Activated CD4-positive, alpha-beta T cell treated with anti-CD3 and anti-CD28 coated beads, Interleukin-2, amount 50 U/mL, for 1 hour (primary cell): Measurements from ENCODE around the gene STARD9.
"Not testable (repeated sequence)": the region's sequence is repeated elsewhere in the genome, so short reads cannot be mapped to it uniquely, and the experiment has no call there.

Experiments used
- DNase-seq: peaks from one replicate; pipeline ENCODE4 v3.0.0-alpha.2; 2020

The STARD9 gene

DNA sequence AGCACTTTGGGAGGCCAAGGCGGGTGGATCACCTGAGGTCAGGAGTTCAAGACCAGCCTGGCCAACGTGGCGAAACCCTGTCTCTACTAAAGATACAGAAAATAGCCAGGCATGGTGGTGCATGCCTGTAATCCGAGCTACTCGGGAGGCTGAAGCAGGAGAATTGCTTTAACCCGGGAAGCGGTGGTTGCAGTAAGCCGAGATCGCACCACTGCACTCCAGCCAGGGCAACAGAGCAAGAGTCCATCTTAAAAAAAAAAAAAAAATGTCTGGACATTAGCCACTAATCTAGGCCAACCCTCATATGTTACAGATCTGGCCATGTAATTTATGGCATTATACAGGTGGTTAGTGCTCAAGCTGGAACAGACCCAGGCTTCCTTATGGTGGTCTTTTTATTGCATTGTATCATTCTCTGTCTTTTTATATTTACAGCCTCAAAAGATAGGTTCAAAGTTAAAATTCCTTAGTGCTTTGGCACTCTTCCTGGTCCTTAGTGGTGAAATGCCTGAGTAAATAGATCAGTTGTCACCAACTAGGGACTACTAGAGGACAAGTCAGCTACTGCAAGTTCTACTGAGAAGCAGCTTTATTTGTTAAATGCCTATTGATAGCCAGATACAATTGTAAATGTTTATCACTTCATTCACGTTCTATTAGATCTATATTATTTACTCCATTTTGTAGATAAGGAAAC, 16.0 kb downstream of the STARD9 start:
- no peak for DNase-seq

DNA sequence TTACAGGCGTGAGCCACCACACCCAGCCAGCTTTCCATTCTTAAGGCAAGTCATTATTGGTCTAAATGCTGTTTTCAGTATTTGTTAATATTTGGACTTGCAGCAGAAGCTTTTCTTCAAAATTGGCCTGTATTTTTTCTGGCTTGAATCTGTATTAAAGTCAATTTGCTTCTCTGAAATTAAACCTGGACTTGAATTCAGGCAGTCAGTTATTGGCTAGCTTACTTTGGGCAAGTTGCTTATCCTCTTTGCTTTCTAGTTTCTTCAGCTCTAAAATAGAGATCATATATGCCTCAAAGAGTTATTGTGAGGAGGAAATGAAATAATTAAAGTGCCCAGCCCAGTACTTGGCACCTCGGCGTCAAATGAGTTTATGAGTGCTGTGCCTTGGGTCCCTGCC, 17.3 kb downstream of the STARD9 start:
- DNase-seq: no peak

DNA sequence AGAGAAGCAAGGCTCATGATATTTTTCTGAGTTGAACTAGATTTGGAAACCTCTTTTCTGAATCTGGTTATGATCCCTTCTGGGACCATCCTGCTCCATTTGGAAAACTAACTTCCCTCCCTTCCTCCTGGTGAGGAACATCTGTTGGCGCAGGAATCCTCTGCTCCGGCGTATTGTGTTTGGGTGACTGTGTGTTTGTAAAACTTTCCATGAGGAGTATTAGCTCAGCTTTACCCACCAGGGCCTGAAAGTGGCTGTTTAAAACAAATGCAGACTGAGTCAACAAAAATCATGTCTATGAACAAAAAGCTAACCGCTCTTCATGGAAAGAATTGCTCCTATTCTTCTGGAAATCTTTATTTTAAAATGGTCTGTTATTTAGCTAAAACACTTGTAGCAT, 17.7 kb downstream of the STARD9 start:
- no peak for DNase-seq

DNA sequence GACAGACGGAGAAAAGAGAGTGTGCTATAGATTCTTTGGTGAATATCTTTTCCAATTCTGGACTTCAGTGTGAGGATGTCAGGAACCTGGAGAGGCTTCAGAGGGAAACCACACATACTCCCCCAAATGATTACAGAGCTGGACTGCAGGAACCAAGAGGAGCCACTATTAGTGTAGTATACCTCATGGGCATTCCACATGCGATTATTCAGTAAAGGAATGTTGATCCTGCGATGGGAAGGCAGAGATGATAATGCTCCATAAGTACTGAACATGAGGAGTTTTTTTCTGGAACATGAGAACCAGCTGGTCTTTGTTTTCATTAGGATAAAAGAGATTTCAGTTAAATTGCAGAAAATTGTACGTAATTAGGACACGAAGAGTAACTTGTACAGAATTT, 18.7 kb downstream of the STARD9 start:
- DNase-seq: no peak

DNA sequence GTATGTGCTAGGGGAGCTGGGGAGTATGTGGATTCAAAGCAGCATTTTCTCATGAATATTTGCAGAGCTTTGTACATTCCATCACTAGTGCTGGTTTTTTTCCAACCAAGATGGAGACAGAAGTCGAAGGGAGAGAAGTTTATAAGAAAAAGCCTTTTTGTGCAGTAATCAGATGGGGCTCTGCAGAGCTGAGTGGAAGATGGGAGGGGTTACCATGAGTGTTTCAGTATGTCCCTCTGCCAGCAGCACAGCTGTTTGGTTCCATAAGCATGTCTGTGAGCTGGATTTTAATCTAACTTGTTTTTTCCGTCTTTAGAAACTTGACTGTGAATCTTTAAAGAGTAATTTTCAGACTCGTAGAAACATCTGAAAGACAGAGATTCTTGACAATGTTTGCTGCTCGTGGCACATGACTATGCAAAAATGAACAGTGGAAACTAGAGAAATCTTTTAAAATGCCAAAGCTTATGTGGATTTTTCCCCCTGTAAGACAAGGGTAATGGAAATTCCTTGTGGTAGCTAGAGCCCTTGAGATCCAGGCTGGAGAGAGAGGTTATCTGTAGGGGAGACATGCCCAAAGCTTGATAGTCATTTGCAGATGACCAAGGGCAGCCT, 20.3 kb downstream of the STARD9 start:
- DNase-seq: no peak

DNA sequence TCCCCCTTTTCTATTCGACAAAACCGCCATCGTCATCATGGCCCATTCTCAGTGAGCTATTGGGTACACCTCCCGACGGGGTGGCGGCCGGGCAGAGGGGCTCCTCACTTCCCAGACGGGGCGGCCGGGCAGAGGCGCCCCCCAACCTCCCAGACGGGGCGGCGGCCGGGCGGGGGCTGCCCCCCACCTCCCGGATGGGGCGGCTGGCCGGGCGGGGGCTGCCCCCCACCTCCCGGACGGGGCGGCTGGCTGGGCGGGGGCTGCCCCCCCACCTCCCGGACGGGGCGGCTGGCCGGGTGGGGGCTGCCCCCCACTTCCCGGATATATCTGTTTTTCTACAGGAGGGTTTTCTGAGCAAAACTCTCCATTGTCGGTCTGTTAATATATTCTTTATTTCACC, 25.9 kb downstream of the STARD9 start:
- not testable (repeated sequence) for DNase-seq

DNA sequence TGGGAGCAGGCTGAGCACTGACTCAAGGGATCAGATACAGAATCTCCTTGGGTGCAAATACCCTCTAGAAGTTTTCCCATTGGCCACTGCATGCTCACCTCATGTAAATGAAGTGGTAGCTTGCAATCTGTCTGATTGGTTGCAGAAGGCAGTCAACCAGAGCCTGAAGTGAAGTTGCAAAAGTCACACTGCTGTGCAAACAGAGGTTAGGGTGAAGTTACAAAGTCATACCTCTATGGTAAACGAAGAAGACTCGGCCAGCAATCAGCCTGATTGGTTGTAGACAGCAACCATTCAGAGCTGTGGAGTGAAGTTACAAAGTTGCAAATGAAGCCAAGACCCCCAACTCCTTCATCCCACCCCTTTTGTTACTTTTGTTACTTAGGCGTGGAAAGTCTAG, 27.1 kb downstream of the STARD9 start:
- no peak for DNase-seq

DNA sequence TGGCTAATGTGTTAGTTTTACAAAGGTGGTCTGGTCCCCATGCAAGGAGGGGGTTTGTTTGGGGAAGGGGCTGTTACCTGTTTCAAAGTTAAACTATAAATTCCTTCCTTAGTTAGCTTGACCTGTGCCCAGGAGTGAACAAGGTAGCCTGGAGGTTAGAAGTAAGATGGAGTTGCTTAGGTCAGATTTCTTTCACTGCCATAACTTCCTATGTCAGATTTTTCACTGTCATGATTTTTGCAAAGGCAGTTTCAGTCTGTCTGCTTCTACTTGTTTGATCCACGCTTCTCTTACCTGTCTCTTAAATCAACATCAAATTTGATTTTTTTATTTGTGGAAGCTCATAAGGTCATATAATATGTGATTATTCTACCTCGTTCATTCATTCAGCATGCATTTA, 28.6 kb downstream of the STARD9 start:
- no peak for DNase-seq

DNA sequence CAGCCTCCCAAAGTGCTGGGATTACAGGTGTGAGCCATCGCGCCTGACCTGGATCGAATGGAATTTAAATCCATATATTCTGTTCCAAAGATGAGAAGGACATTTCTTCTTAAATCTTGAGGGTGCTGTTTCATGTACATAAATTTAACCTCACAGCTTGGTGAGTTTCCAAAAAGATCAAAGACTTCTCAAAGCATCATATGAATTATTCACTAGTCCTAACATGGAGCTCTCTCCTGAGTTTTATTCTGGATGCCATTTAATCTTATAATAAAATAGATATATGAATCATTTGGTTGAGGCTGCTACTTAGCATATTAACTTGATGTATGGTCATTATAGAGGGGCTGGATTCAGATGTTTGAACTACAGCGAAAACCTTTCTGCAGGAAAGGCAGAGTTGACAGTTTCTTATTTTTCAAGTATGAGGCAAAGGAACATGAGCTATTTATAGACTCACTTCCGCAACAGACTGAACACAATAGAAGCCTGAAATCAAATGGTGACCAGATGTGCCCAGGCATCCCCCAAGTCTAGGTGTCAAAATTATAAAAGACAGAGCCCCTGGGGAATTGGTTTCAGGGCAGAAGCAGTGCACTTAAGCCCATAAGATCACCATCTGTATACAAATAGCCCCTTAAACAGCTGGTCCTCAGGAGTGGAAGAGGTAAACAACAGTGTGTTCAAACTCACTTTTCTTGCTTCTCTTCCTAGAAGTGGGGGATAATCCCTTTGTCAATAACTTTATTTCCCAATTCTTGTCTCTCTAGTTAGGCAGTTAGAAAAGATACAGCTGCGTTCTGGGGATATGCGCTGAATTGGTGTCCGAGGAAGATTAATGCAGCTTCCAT, 29.7 kb downstream of the STARD9 start:
- DNase-seq: no peak

DNA sequence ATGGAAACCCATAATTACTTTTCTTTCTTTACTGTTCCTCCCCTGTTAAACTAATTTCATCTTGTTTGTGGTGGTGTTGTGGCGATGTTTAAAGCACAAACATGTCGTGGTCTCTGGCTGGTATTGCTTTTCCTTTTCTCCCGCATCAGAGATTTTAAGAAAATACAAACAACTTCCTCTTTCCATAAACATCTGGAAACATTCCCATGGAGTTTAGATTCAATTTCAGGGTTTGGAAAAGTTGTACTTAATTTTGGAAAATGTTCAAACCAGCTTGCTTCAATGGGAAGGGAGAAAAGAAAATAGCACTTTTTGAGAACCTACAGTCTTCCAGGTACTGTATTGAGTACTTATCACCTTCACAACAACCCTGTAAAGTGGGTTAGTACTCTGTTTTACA, 30.4 kb downstream of the STARD9 start:
- no peak for DNase-seq

DNA sequence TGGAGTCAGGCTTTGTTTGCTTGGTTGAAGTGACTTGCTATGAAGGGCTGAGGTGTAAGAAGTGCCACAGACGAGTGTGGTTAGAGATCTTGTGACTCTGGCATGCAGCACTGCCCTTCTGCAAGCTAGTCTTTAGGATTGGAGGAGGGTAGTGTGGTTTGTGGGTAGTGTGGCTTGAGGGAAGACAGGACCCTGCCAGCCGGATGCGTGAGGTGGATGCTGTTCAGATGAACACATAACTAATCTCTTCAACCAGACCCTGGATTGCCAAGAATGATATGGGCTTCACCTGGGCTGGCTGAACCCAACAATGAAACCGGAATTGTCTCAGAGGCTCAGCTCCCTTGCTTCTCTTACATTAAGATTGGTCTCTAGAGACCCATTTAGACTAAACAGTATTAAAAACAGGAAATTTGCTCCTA, 32.7 kb downstream of the STARD9 start:
- peak; percentile 3 for DNase-seq

DNA sequence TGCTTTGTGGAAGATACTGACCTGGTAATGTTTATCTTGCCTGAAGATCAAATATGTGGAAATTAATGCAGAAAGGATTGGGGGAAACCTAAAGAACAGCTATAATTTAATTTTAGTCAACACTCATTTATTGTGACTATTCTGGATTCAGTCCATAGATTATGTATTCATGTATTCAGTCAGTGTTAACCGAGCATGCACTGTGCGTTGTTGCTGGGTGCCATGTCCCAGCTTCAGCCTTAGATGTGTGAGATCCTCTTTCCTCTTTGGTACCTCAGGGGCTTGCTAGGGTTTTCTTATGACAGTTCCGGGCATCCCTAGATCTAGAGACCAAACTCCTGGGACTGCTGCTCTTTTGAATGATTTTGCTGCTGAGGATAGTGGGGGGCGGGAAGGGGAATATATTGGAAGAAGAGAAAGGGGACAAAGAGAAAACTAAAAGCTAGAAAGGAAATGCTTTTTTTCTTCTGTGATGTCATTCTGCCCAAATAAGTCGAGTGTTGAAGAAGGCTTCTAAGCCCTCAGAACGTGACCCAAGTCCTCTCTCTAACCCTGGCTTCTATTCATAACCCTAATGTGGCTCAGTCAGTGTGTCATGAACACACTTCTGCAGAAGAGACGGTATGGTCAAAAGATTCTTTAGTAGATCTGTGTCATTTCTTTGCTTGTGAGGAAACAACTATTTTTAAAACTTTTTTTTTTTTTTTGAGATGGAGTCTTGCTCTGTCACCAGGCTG, 33.5 kb downstream of the STARD9 start:
- DNase-seq: no peak

DNA sequence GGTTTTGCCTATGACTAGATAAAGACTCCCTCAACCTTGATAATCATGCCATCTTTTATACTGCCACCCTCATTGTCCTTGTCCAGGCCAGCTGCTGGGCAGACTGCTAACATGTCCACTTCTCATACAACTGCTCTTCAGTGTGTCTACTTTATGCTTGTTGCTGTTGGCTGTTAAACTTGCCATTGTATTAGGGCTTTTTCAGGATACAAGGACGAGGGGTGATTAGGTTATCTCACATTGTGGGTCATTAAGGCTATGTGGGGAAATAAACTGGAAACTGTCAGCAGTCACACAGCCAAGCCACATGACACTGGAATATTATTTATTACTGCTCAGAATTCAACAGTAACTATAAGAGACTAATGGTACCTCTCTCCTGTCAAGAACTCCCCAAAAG, 36.1 kb downstream of the STARD9 start:
- DNase-seq: no peak

DNA sequence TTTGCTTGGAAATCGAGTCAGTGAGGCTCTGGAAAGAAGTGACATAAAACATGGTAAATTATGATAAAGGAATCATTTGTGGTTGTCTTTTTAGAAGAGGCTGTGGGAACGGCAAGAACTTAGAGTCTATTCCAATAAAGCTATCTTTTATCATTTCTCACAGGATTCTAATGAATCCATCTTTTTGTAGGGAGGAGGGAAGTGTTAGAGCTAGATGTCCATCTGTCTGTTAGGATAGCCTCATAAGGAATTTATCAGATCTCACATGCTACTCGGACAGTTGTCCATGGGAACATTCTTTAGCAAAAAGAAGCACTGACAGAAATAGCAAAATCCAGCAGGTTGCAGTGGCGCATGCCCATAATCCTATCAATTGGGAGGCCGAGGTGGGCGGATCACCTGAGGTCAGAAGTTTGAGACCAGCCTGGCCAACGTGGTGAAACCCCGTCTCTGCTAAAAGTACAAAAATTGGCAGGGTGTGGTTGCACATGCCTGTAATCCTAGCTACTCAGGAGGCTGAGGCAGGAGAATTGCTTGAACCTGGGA, 37.0 kb downstream of the STARD9 start:
- DNase-seq: no peak

DNA sequence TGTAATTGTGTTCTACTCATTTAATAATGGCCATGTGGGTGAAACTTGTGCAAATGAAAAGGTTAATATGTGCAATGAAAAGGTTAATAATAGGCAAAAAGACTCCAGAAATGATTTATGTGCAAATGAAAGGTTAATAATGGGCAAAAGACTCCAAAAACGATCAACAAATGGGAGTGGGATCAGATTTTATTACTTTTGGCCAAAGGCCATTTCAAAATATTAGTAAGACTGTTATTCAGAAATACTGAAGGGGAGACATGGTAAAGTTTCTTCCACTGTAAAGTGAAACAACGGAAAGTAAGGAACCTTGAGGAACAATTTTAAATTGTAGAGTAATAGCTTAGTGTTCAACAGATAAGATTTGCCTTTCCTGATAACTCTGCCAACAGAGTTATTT, 40.7 kb downstream of the STARD9 start:
- no peak for DNase-seq

DNA sequence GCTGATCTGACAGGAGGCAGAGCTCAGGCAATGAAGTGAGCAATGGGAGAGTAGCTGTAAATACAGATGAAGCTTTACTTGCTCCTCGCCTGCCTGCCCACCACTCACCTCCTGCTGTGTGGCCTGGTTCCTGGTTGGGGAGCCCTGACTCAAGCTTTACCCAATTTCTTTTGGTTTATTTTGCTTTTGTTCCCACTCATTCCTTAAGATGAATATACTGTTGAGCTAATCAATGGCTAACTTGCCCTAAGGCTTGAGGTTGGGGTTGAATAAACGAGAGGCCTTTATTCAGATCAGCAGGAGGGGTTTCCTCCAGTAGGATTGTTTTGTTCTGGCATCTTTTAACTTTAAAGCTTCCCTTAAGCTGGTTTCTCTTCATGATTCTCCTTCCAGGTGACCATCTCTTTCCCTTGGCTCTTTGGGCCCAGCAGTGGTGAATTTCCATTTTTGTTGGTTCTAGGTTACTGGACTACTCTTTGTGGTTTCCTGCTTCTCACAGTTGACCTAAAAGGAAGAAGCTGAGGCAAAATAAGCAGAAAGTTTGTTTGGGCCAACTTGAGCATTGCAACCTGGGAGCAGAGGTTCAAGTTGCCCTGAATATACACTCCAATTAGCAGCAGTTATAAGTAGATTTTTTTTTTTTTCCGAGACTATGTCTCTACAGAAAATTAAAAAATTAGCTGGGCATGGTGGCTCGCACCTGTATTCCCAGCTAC, 44.4 kb downstream of the STARD9 start:
- DNase-seq: no peak

DNA sequence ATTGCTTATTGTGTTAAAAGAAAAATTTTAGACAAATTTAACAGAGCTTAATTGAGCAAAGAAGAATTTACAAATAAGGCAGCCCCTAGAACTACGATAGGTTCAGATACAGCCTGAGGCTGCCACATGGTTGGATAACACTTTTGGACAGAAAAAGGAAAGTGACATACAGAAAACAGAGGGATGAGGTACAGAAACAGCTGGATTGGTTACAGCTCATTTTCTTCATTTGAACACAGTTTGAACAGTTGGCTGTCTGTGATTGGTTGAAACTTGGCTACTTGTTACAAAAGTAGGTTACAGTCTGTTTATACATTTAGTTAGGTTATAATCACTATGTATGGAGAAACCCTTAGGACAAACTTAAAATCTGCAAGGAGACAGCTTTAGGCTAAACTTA, 46.0 kb downstream of the STARD9 start:
- DNase-seq: no peak

DNA sequence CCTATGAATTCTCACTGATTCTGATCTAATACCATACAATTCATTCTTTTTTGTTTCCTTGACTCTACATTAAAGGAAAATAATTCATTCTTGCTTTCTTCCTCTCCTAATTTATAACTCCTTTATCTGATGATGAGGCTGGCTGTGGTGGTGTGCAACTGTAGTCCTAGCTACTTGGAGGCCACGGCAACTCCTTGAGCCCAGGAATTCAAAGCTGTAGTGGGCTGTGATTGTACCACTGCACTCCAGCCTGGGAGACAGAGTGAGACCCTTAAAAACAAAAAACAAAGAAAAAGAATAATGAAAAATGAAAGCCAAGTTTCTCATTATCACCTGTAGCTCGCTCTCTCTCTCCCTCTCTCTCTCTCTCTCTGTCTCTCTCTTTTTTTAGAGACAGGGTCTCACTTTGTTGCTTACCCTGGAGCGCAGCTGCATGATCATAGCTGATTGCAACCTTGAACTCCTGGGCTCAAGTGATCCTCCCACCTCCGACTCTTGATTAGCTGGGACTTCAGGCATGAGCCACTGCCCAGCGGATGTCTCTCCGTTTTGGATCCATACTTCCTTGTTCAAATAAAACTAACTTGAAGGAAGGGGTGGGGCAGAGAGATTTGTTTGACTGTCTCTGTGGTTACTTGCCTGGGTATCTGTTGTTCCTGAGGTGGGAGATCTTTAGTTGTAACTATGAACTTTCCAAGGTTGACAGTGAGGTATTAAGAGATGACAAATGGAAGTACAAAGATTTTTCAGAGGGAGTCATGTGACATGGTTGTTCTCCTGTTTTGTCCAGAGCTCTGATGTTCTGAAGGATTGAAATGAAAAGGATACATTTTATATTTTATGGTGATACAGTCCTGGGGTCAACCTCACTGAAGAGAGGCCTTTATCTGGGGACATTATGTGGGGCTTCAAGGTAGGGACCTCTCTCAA, 46.9 kb downstream of the STARD9 start:
- DNase-seq: no peak

DNA sequence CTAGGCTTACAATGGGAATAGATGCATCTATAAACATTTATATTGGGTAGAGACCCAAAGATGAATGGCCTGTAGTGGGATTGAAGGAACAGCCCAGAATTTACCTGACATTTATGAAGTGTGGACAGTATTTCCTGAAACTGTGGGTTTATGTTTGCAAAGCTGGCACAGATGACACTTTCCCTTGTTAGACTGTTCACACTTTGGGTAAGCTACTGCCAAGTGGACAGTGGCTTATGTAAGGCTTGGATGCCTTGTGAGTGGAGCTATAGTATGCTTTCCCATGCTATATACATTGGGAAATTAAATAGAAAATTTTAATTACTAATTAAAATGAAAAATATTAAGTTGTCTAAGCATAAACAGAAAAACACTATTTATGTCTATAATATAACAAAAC, 48.5 kb downstream of the STARD9 start:
- no peak for DNase-seq

DNA sequence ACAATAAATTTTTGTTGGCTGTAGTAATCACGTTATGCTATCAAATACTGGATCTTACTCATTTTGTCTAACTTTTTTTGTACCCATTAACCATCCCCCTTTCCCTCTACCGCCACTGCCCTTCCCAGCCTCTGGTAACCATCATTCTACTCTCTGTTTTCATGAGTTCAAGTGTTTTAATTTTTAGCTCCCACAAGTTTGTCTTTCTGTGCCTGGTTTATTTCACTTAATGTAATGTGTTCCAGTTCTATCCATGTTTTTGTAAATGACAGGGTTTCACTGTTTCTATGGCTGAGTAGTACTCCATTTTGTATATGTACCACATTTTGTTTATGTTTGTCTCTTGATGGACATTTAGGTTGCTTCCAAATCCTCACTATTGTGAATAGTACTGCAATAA, 52.1 kb downstream of the STARD9 start:
- no peak for DNase-seq

DNA sequence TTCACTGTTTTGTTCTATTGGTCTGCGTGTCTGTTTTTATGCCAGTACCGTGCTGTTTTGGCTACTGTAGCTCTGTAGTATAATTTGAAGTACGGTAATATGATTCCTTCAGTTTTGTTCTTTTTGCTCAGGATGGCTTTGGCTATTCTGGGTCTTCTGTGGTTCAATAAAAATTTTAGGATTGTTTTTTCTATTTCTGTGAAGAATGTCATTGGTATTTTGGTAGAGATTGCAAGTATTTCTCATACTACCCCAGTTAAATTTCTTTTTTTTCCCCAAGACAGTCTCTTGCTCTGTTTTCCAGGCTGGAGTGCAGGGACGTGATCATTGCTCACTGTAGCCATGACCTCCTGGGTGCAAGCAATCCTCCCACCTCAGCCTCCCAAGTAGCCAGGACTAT, 53.4 kb downstream of the STARD9 start:
- DNase-seq: no peak
